ENCODE data around the gene GRHL1. TPM values are rescaled to one million over a fixed set of nuclear protein-coding genes. Genes with fewer than 3 reads are reported as not detected.

The GRHL1 gene
- total and polyA plus RNA-seq, 9 of the 15 experiments (the other 6 are each of a cell fraction or from before 2014, with no cell fraction given) = 1.7 to 6.1 (median 4.7) TPM

GRCh38 chr2:10043256-10043905 is 91.9 kb downstream of the GRHL1 start, which contains the start of gene KLF11 (continued):
- TF ChIP-seq BCLAF1 (IDR thresholded peaks at IDR 0.05; ENCODE audit: borderline replicate concordance in 1 of 2, control insufficient read depth in 1 of 2, low read depth in 2 of 2, low read length in 1 of 2) (0 out of 4 replicates have a peak, but pooled peaks of 1 of the 2 experiments have one; percentile 51), USF2 (CRISPR knock-in tag; IDR thresholded peaks at IDR 0.05) (peak; percentile 82), RFX7 (CRISPR knock-in tag; IDR thresholded peaks at IDR 0.05) (no peak), ETV6 (IDR thresholded peaks at IDR 0.05; ENCODE audit: borderline replicate concordance in 1 of 2, low read depth in 2 of 2, low read length in 1 of 2) (no peak), ETV6 (CRISPR knock-in tag; IDR thresholded peaks at IDR 0.05; ENCODE audit: borderline replicate concordance) (peak; percentile 93; the same call in 1 of the 2 replicates), ZNF121 (CRISPR knock-in tag; conservative IDR thresholded peaks at IDR 0.05) (0 out of 2 replicates have a peak, but pooled peaks have one; percentile 15), NONO (IDR thresholded peaks at IDR 0.05; ENCODE audit: low read depth in 2 of 2, low read length in 1 of 2) (peak; percentile 61 to 89; a peak in 3 of 4 replicates), NEUROD1 (IDR thresholded peaks at IDR 0.05; ENCODE audit: borderline replicate concordance, low read depth, low read length, partially characterized antibody) (peak; percentile 14), ELK1 (CRISPR knock-in tag; IDR thresholded peaks at IDR 0.05) (no peak), RCOR1 (IDR thresholded peaks at IDR 0.05; ENCODE audit: borderline replicate concordance in 1 of 2, low read depth in 2 of 2, low read length in 2 of 2) (peak in 1 of 2 experiments; percentile 28; a peak in 1 of 4 replicates), ZNF518B (CRISPR knock-in tag; IDR thresholded peaks at IDR 0.05) (no peak), CREM (IDR thresholded peaks at IDR 0.05; ENCODE audit: low read depth) (peak; percentile 64; the same call in 1 of the 2 replicates), USF1 (CRISPR knock-in tag; IDR thresholded peaks at IDR 0.05) (peak; percentile 79), ZBTB1 (CRISPR knock-in tag; IDR thresholded peaks at IDR 0.05; ENCODE audit: borderline replicate concordance, low read depth) (peak; percentile 93), L3MBTL2 (IDR thresholded peaks at IDR 0.05) (peak; percentile 6)

Measured in K562 (cell line).